OCI-LY7 (cell line): ENCODE results near the gene IL18R1. TPM values are rescaled to one million over a fixed set of nuclear protein-coding genes. Genes with fewer than 3 reads are reported as not detected.

Source experiments
- Bru-seq: library from RNA; stranded (reverse); fragments of 400-500 nt; gene quantifications from one replicate; lab custom pipeline; 2021; lab: Mats Ljungman, UMichigan
- BruChase-seq, 2 experiments: library from RNA; stranded (reverse); fragments of 400-500 nt; gene quantifications; one replicate each; lab custom pipeline; 2021; lab: Mats Ljungman, UMichigan
- BruUV-seq: library from RNA; stranded (reverse); fragments of 400-500 nt; replicated peaks from 2 replicates; lab custom pipeline; 2021; lab: Mats Ljungman, UMichigan
- CTCF ChIA-PET: fragments of 300-600 bp; sonication (Branson Sonifier 250); formaldehyde crosslinking; loops from one replicate; lab custom pipeline; 2022; ENCODE audit warnings: antibody characterized with exemption; ENCODE audit not compliant: unreplicated experiment; lab: Charles Lee
- POLR2A ChIA-PET: fragments of 300-600 bp; sonication (Branson Sonifier 250); formaldehyde crosslinking; loops from one replicate; lab custom pipeline; 2022; ENCODE audit warnings: antibody characterized with exemption; lab: Charles Lee
- DNase-seq: peaks from one replicate; pipeline ENCODE4 v3.0.0-alpha.2; 2015; ENCODE audit warnings: low spot score
- H2AFZ ChIP-seq: fragments of 200-600 bp; sonication (generic), shearing (Covaris generic); 2 replicates; pipeline ENCODE4 v1.6.1; 2014; ENCODE audit warnings: mild to moderate bottlenecking, antibody characterized with exemption, low read length, moderate library complexity
- H3K27ac ChIP-seq: fragments of 200-600 bp; sonication (generic); 2 replicates; pipeline ENCODE4 v1.5.1; 2014; ENCODE audit warnings: mixed run types, low read depth, mild to moderate bottlenecking, moderate library complexity, low read length, inconsistent platforms; ENCODE audit not compliant: poor library complexity, severe bottlenecking
- H3K36me3 ChIP-seq: fragments of 200-600 bp; sonication (generic); 2 replicates; pipeline ENCODE4 v1.6.1; 2014; ENCODE audit warnings: mild to moderate bottlenecking, antibody characterized with exemption, low read length, moderate library complexity, mixed read lengths; ENCODE audit not compliant: insufficient read depth
- H3K4me1 ChIP-seq: fragments of 200-600 bp; sonication (generic); 2 replicates; pipeline ENCODE4 v1.5.1; 2014; ENCODE audit warnings: mild to moderate bottlenecking, low read length; ENCODE audit not compliant: insufficient read depth, poor library complexity, severe bottlenecking
- H3K4me2 ChIP-seq: fragments of 200-600 bp; sonication (generic); 2 replicates; pipeline ENCODE4 v1.6.1; 2014; ENCODE audit warnings: mild to moderate bottlenecking, low read length
- H3K4me3 ChIP-seq: fragments of 200-600 bp; sonication (generic); 2 replicates; pipeline ENCODE4 v1.5.1; 2014; ENCODE audit warnings: mild to moderate bottlenecking, low read depth, low read length; ENCODE audit not compliant: poor library complexity, severe bottlenecking
- H3K79me2 ChIP-seq: fragments of 200-600 bp; sonication (generic); 2 replicates; pipeline ENCODE4 v1.6.1; 2016; ENCODE audit warnings: low read depth, mild to moderate bottlenecking, low read length, moderate library complexity, mixed read lengths; ENCODE audit not compliant: insufficient read depth
- H3K9me2 ChIP-seq: fragments of 200-600 bp; sonication (generic); 2 replicates; pipeline ENCODE4 v1.6.1; 2016; ENCODE audit warnings: mild to moderate bottlenecking, low read length, mixed read lengths; ENCODE audit not compliant: insufficient read depth
- H3K9me3 ChIP-seq: fragments of 200-600 bp; sonication (generic); 2 replicates; pipeline ENCODE4 v1.6.1; 2014; ENCODE audit warnings: mild to moderate bottlenecking, mixed run types, low read length, mixed read lengths
- H4K20me1 ChIP-seq: fragments of 200-600 bp; sonication (generic); 2 replicates; pipeline ENCODE4 v1.6.1; 2014; ENCODE audit warnings: mild to moderate bottlenecking, antibody characterized with exemption, low read length, moderate library complexity, mixed read lengths; ENCODE audit not compliant: insufficient read depth
- EZH2phosphoT487 ChIP-seq: fragments of 200-600 bp; sonication (generic); IDR thresholded peaks from 2 replicates; pipeline ENCODE4 v1.6.1; 2018; ENCODE audit warnings: low read depth, borderline replicate concordance, mild to moderate bottlenecking, mixed run types, antibody characterized with exemption, low read length, moderate library complexity, mixed read lengths
- intact Hi-C: fragments of 100-400 bp; cut with micrococcal nuclease; formaldehyde crosslinking; loops from one replicate; pipeline ENCODE4 v1.10.0; 2022; ENCODE audit not compliant: unreplicated experiment
- long read RNA-seq: library from polyadenylated mRNA; stranded (forward); transcript quantifications from one replicate; pipeline ENCODE4 v2.0.0, GENCODE V29; 2022
- total RNA-seq, 2 experiments: library from RNA; depleted of rRNA in 1 of 2; stranded (reverse); fragments of >200 nt in 1 of 2; shearing (Covaris generic) in 1 of 2; gene quantifications; 2 replicates each; pipeline ENCODE4 v1.2.3, GENCODE V29; 2014 to 2022
- TF ChIP-seq, protein P1 (sequence below): fragments of 200-600 bp; sonication (generic); conservative IDR thresholded peaks from 2 replicates; pipeline ENCODE4 v1.5.1; 2014; ENCODE audit warnings: mild to moderate bottlenecking, antibody characterized with exemption, low read length, moderate library complexity, mixed read lengths

The IL18R1 gene, protein sequence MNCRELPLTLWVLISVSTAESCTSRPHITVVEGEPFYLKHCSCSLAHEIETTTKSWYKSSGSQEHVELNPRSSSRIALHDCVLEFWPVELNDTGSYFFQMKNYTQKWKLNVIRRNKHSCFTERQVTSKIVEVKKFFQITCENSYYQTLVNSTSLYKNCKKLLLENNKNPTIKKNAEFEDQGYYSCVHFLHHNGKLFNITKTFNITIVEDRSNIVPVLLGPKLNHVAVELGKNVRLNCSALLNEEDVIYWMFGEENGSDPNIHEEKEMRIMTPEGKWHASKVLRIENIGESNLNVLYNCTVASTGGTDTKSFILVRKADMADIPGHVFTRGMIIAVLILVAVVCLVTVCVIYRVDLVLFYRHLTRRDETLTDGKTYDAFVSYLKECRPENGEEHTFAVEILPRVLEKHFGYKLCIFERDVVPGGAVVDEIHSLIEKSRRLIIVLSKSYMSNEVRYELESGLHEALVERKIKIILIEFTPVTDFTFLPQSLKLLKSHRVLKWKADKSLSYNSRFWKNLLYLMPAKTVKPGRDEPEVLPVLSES
- total RNA-seq (2014; rRNA removed; shearing (Covaris generic)) (not detected in 2 replicates), total RNA-seq (2022) (not detected in 2 replicates), Bru-seq, nascent RNA (not detected), BruChase-seq, experiment 1, labeled RNA remaining after a 6-hour chase (not detected), BruChase-seq, experiment 2, labeled RNA remaining after a 2-hour chase (percentile 3 among the genes with signal in this experiment)
- long read RNA-seq, result 0 reads

GRCh38 chr2:102355526-102356380 is at the start of gene IL18R1:
Gene IL18R1, plus strand, starts transcription at chr2:102355796. Its CDS starts 6,865 bp downstream, at chr2:102362661.
- intact Hi-C loops, result no loop called here
- H3K9me3 ChIP-seq, result no peaks in the 10 kb centered on the region
- ChIA-PET POLR2A (no interaction called here), CTCF (no interaction called here)
- no peaks in the 10 kb centered on the region for H3K36me3 ChIP-seq
- H3K4me1 ChIP-seq, result no peaks in the 10 kb centered on the region
- H3K9me2 ChIP-seq, result no peaks in the 10 kb centered on the region
- no peak within 1 kb of the TSS for H3K27ac ChIP-seq
- no peak within 1 kb of the TSS for H2AFZ ChIP-seq
- H4K20me1 ChIP-seq, result no peaks in the 10 kb centered on the region
- no peak within 1 kb of the TSS for H3K4me2 ChIP-seq
- H3K79me2 ChIP-seq, result no peaks in the 10 kb centered on the region
- TF ChIP-seq, protein P1, sequence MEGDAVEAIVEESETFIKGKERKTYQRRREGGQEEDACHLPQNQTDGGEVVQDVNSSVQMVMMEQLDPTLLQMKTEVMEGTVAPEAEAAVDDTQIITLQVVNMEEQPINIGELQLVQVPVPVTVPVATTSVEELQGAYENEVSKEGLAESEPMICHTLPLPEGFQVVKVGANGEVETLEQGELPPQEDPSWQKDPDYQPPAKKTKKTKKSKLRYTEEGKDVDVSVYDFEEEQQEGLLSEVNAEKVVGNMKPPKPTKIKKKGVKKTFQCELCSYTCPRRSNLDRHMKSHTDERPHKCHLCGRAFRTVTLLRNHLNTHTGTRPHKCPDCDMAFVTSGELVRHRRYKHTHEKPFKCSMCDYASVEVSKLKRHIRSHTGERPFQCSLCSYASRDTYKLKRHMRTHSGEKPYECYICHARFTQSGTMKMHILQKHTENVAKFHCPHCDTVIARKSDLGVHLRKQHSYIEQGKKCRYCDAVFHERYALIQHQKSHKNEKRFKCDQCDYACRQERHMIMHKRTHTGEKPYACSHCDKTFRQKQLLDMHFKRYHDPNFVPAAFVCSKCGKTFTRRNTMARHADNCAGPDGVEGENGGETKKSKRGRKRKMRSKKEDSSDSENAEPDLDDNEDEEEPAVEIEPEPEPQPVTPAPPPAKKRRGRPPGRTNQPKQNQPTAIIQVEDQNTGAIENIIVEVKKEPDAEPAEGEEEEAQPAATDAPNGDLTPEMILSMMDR, result peak; percentile 59
- no peak for TF ChIP-seq EZH2phosphoT487
- no TSS peak for BruUV-seq
- peak; percentile 4 for DNase-seq
- H3K4me3 ChIP-seq, result no peak within 1 kb of the TSS

DNA sequence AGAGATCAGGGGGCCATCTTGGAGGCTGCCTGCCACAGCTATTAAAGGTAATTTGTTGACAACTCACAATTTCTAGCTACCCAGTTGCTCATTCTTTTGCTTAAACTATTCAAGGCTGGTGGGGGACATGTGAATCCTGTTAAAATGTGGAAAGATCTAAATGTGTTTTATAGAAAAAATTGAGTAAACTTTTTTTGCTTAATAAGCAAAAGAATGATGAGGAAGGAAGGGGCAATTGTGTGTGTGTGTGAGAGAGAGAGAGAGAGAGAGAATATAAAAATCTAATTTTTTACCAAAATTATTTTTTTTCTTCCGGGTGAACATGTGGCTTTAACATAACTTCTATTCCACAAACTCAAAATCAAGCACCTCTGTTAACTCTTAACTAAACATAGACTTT is 49.5 kb upstream of the IL18R1 start:
- Histone ChIP-seq H2AFZ (no peak overlapping the region), H3K4me2 (no peak overlapping the region), H3K36me3 (no peaks in the 10 kb centered on the region), H3K27ac (no peak overlapping the region), H3K4me3 (no peak overlapping the region), H3K9me2 (no peaks in the 10 kb centered on the region), H3K4me1 (no peaks in the 10 kb centered on the region), H4K20me1 (no peaks in the 10 kb centered on the region), H3K9me3 (no peaks in the 10 kb centered on the region), H3K79me2 (no peaks in the 10 kb centered on the region)
- ChIA-PET POLR2A (no interaction called here), CTCF (no interaction called here)
- no peak for TF ChIP-seq EZH2phosphoT487
- TF ChIP-seq, protein P1, result no peak
- no TSS peak for BruUV-seq
- intact Hi-C loops, result no loop called here
- DNase-seq, result no peak
